Activated T-helper 1 cell treated with anti-CD3 and anti-CD28 coated beads, Interleukin-12 subunit alpha, Interleukin-12 subunit beta, Interleukin-2, Interleukin-4 antibody, amounts not matched to agents 30 ng/mL and 10 ng/mL and 1 ng/mL, durations not matched to agents 14 hours and 24 hours and 36 hours (primary cell): ENCODE data around the gene DENND6A. TPM values are rescaled to one million over a fixed set of nuclear protein-coding genes. Genes with fewer than 3 reads are reported as not detected.
"Not testable (repeated sequence)": the region's sequence is repeated elsewhere in the genome, so short reads cannot be mapped to it uniquely, and the experiment has no call there.

Experiments used
- DNase-seq: peaks from one replicate; pipeline ENCODE4 v3.0.0; 2021; ENCODE audit warnings: low spot score
- H3K27ac Mint-ChIP-seq: one replicate; pipeline ENCODE4 v1.8.0; 2021; ENCODE audit warnings: mild to moderate bottlenecking, mixed read lengths
- H3K27me3 Mint-ChIP-seq: one replicate; pipeline ENCODE4 v1.8.0; 2022; ENCODE audit warnings: mild to moderate bottlenecking, moderate library complexity, mixed read lengths; ENCODE audit not compliant: insufficient read depth
- H3K36me3 Mint-ChIP-seq: one replicate; pipeline ENCODE4 v1.8.0; 2021; ENCODE audit warnings: low read depth, mixed read lengths
- H3K4me1 Mint-ChIP-seq: one replicate; pipeline ENCODE4 v1.8.0; 2021; ENCODE audit warnings: low read depth, mixed read lengths
- H3K4me3 Mint-ChIP-seq: one replicate; pipeline ENCODE4 v1.8.0; 2021; ENCODE audit warnings: mild to moderate bottlenecking, moderate library complexity, mixed read lengths
- H3K9me3 Mint-ChIP-seq: one replicate; pipeline ENCODE4 v1.8.0; 2021; ENCODE audit warnings: mixed read lengths
- intact Hi-C: fragments of 100-400 bp; cut with micrococcal nuclease; formaldehyde crosslinking; loops from one replicate; pipeline ENCODE4 v1.15.1; 2024
- total RNA-seq: library from RNA; stranded (reverse); gene quantifications from 2 replicates; pipeline ENCODE4 v1.2.3, GENCODE V29; 2022

The DENND6A gene
- total RNA-seq, 1 donor from 2014 or later: 23.6 TPM

DNA sequence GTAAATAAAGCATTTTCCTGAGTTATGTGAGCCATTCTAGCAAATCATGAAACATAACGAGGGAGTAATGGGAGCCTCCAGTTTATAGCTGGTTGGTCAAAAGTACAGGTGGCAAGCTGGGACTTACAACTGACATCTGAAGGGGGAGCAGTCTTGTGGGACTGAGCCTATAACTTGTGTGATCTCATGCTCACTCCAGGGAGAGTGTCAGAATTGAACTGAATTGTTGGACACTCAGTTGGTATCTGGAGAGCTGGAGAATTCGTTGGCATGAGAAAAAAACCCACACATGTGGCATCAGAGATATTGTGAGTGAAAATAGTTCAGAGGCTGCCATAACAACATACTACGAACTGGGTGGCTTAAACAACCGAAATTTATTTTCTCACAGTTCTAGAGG, 22.8 kb upstream of the DENND6A start:
- no peaks in the 10 kb centered on the region for H3K36me3 Mint-ChIP-seq
- H3K4me3 Mint-ChIP-seq: no peak overlapping the region
- no peak for DNase-seq
- no peak overlapping the region for H3K27ac Mint-ChIP-seq
- no peaks in the 10 kb centered on the region for H3K4me1 Mint-ChIP-seq
- peaks cover 3% of the 10 kb centered on the region for H3K27me3 Mint-ChIP-seq
- intact Hi-C loops: no loop called here
- no peaks in the 10 kb centered on the region for H3K9me3 Mint-ChIP-seq

DNA sequence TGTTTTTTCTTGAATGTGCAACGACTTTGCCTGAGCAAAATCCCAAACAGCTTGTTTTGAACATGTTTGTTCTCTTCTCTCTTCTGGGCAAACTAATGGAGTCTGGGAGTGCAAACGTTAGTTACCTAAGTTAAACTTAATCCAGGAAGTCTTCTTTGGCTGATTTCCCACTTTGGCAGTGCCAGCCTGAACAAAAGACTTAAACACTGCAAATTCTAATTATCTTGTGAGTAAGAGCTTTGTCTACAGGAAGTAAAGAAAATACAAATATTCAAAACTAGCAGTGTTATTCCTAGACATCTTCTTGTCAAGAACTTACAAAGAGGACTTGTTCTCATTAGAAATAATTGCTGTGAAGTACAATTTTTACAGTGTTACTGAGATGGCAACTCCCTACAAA, 16.7 kb upstream of the DENND6A start:
- H3K4me1 Mint-ChIP-seq: no peaks in the 10 kb centered on the region
- no peaks in the 10 kb centered on the region for H3K36me3 Mint-ChIP-seq
- H3K4me3 Mint-ChIP-seq: no peak overlapping the region
- H3K27me3 Mint-ChIP-seq: peaks cover 13% of the 10 kb centered on the region
- H3K27ac Mint-ChIP-seq: no peak overlapping the region
- intact Hi-C loops: no loop called here
- no peak for DNase-seq
- H3K9me3 Mint-ChIP-seq: no peaks in the 10 kb centered on the region

DNA sequence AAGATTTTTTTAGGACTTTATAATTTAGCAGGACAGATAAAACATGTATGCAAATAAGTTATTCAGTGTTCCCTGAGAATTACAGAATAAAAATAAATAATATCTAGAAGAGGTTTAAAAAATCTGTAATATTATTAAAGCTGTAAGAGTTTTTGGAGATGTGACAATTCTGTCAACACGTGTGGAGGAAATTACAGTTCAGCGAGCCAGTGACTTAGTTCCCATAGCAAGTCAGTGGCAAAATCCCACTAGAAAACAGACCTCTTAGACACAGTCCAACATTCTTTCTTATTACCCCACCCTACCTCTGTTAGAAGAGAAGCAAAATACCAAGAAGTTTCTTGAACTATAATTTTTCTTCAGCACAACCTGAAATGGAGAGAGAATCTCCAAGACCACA, 16.2 kb upstream of the DENND6A start:
- no peak overlapping the region for H3K27ac Mint-ChIP-seq
- H3K4me1 Mint-ChIP-seq: no peaks in the 10 kb centered on the region
- peaks cover 13% of the 10 kb centered on the region for H3K27me3 Mint-ChIP-seq
- no peaks in the 10 kb centered on the region for H3K36me3 Mint-ChIP-seq
- no peaks in the 10 kb centered on the region for H3K9me3 Mint-ChIP-seq
- H3K4me3 Mint-ChIP-seq: no peak overlapping the region
- no peak for DNase-seq
- intact Hi-C loops: no loop called here

DNA sequence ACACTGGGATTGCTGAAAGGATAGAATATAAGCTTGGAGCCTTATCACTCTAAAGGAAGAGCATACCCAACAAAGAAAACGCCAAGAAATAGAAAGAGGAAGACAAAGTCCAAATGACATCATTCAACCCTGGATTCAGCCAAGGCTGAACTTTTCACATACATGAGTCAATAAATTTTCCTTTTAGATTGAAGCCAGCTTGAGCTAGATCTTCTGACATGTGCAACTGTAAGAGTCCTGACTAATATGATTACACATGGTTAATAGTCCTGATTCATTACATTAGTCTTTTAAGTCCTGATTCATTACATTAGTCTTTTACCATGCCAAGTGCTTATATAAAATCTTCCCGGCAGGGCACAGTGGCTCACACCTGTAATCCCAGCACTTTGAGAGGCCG, 13.6 kb upstream of the DENND6A start:
- DNase-seq: no peak
- Mint-ChIP-seq H3K4me3 (no peak overlapping the region), H3K27ac (no peak overlapping the region), H3K27me3 (peaks cover 16% of the 10 kb centered on the region), H3K36me3 (no peaks in the 10 kb centered on the region), H3K4me1 (no peaks in the 10 kb centered on the region), H3K9me3 (no peaks in the 10 kb centered on the region)
- intact Hi-C loops: no loop called here

DNA sequence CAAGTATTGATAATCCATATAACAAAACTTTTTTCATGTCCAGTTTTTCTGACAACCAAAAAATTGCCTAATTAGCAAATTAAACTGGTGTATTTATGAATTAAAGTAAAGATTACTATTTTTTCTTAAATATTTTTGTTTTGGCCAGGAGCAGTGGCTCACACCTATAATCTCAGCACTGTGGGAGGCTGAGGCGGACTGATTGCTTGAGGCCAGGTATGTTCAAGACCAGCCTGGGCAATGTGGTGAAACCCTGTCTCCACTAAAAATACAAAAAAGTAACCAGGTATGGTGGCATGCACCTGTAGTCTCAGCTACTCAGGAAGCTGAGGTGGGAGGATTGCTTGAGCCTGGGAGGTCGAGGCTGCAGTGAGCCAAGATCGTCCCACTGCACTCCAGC, 12.5 kb upstream of the DENND6A start:
- intact Hi-C loops, H3K4me1 Mint-ChIP-seq, DNase-seq, H3K9me3 Mint-ChIP-seq, H3K4me3 Mint-ChIP-seq, H3K27ac Mint-ChIP-seq, H3K36me3 Mint-ChIP-seq: not testable (repeated sequence)
- H3K27me3 Mint-ChIP-seq: peaks cover 14% of the 10 kb centered on the region

DNA sequence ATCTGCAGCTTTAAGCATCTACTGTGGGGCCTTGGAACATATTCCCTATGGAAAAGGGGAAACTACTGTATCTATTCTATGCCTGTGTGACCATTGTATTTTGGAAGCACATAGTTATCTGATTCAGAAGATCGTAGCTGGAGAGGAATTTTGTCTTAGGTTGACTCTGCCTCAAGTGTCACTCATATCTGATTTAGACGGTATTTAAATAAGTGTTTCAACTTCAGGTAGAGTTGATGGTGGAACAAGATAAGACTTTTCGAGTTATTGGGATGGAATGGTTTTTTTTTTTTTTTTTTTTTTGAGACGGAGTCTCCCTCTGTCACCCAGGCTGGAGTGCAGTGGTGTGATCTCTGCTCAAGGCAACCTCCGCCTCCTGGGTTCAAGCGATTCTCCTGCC, 8.9 kb upstream of the DENND6A start:
- no peaks in the 10 kb centered on the region for H3K4me1 Mint-ChIP-seq
- no peak overlapping the region for H3K4me3 Mint-ChIP-seq
- DNase-seq: no peak
- H3K27ac Mint-ChIP-seq: no peak overlapping the region
- peaks cover 6% of the 10 kb centered on the region for H3K27me3 Mint-ChIP-seq
- H3K9me3 Mint-ChIP-seq: no peaks in the 10 kb centered on the region
- intact Hi-C loops: no loop called here
- H3K36me3 Mint-ChIP-seq: no peaks in the 10 kb centered on the region

DNA sequence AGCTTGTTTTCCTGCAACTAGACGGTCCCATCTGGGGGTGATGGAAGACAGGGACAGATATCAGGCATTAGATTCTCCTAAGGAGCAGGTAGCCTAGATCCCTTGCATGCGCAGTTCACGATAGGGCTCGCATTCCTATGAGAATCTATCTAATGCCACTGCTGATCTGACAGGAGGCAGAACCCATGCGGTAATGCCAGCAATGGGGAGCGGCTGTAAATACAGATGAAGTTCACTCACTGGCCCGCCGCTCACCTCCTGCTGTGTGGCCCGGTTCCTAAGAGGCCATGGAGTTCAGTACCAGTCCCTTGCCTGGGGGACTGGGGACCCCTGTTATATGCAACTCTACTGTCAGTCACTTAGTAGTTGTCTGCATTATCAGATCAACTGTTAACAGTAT, 7.9 kb upstream of the DENND6A start:
- H3K27ac Mint-ChIP-seq: no peak overlapping the region
- peaks cover 6% of the 10 kb centered on the region for H3K27me3 Mint-ChIP-seq
- intact Hi-C loops: no loop called here
- no peaks in the 10 kb centered on the region for H3K36me3 Mint-ChIP-seq
- H3K4me3 Mint-ChIP-seq: no peak overlapping the region
- no peaks in the 10 kb centered on the region for H3K9me3 Mint-ChIP-seq
- DNase-seq: no peak
- H3K4me1 Mint-ChIP-seq: no peaks in the 10 kb centered on the region

DNA sequence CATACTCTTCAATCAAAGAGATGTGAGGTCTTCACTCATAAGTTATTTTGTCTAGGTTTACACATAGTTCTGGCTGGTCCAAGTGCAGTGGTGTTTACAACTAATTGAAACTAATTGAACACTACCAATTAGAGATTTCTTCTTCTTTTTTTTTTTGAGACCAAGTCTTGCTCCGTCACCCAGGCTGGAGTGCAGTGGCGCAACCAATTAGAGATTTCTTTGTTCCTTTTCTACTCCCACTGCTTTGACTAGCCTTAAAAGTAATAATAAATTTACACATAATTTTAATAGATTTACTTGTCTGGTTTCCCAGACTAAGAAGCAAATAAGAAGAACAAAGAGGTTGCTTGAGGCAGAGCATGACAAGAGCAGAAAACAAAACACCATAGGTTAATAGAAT, 6.7 kb upstream of the DENND6A start:
- no peaks in the 10 kb centered on the region for H3K36me3 Mint-ChIP-seq
- H3K4me3 Mint-ChIP-seq: no peak overlapping the region
- intact Hi-C loops: no loop called here
- H3K9me3 Mint-ChIP-seq: no peaks in the 10 kb centered on the region
- H3K4me1 Mint-ChIP-seq: no peaks in the 10 kb centered on the region
- H3K27ac Mint-ChIP-seq: no peak overlapping the region
- H3K27me3 Mint-ChIP-seq: peaks cover 6% of the 10 kb centered on the region
- DNase-seq: no peak

DNA sequence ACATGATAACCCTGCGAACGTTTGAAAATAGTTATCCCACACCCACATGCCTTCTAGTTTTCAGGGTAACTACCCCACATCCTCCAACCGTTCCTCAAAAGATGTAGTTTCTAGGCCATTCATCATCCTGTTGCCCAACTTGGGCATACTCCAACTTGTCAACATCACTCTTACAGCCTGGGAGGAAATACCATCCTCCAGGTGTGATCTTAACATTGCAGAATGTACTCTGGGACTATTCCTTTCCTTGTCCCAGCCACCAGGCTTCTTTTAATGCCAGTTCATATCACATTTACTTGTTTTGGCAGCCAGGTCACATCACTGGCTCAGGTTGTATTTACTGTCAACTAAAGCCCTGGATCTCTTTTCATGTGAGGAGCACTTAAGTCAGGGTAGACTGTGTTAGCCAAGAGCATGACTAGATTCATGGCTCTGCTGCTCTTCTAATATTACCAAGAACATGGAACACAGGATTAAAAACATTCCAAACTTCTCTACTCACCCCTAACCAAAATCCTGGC, 4.0 kb upstream of the DENND6A start:
- no peak overlapping the region for H3K4me3 Mint-ChIP-seq
- H3K36me3 Mint-ChIP-seq: no peaks in the 10 kb centered on the region
- no peaks in the 10 kb centered on the region for H3K9me3 Mint-ChIP-seq
- H3K27ac Mint-ChIP-seq: no peak overlapping the region
- H3K4me1 Mint-ChIP-seq: peaks cover 1% of the 10 kb centered on the region
- no peak for DNase-seq
- intact Hi-C loops: no loop called here
- peaks cover 3% of the 10 kb centered on the region for H3K27me3 Mint-ChIP-seq

DNA sequence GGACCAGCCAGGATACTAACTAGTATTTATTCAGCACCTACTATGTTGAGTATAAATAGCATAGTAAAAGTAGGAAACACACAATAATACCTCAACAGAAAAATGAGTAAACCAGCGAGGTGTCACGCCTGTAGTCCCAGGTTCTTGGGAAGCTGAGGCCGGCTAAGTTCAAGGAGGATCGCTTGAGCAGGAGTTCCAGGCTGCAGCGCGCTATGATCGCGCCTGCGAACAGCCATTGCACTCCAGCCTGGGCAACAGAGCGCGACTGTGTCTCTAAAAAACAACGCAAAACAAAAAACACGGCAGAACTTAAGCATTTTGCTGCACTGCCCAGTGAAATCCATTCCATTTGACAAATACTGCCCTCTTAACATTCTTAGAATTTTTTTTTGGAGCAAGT, 1.3 kb upstream of the DENND6A start:
- H3K4me3 Mint-ChIP-seq: peak overlapping the region; percentile 48
- peaks cover 3% of the 10 kb centered on the region for H3K27me3 Mint-ChIP-seq
- H3K9me3 Mint-ChIP-seq: no peaks in the 10 kb centered on the region
- peaks cover 5% of the 10 kb centered on the region for H3K36me3 Mint-ChIP-seq
- H3K4me1 Mint-ChIP-seq: peaks cover 21% of the 10 kb centered on the region
- no peak for DNase-seq
- intact Hi-C loops: loop anchor here (5.0 kb wide), 2 partner anchors 543 to 1007 kb away; partner anchors contain the start of gene ABHD6
- H3K27ac Mint-ChIP-seq: peak overlapping the region; percentile 61

DNA sequence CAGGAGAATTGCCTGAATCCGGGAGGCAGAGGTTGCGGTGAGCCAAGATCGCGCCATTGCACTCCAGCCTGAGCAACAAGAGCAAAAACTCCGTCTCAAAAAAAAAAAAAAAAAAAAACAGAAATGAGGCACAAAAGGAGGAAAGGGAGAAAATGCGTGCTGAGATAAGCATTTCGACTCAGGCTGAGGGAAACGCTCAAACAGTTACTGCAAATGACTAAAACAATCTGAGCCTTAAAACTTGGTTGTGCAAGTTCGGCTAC, 813 bp downstream of the DENND6A start:
- H3K27me3 Mint-ChIP-seq, DNase-seq, H3K9me3 Mint-ChIP-seq: not testable (repeated sequence)
- H3K4me1 Mint-ChIP-seq: peaks cover 34% of the 10 kb centered on the region
- peak overlapping the region; percentile 91 for H3K27ac Mint-ChIP-seq
- peak overlapping the region; percentile 91 for H3K4me3 Mint-ChIP-seq
- intact Hi-C loops: loop anchor here (1.0 to 5.0 kb wide), 5 partner anchors 136 to 1005 kb away; partner anchors contain the start of genes ABHD6, APPL1, HTD2 and PDE12
- H3K36me3 Mint-ChIP-seq: peaks cover 12% of the 10 kb centered on the region

DNA sequence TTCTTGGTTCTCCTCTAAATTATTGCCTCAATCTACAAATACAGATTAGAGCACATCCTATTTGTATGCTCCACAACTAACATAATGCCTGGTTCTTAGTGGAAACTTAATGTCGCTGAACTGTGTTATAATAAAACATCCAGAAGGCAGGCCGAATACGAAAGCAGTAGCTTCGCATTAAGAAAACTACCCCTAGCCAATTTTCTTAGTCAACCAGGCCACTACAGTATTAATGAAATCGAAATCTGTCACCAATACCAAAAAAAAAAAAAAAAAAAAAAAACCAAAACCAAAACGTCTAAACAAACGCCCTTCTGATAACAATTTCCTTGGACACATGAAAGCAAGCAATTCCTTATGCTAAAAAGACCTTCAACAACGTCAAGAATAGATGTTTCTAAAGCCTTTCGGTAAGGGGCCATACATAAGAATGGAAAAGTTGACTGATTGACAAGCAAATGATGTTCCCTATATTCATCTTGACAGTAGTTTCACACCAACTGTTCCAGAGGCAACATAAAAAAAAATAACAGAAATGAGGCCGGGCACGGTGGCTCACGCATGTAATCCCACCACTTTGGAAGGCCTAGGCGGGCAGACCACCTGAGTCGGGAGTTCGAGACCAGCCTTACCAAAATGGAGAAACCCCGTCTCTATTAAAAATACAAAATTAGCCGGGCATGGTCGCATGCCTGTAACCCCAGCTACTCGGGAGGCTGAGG, 1.3 kb downstream of the DENND6A start:
- DNase-seq: no peak
- intact Hi-C loops: loop anchor here (1.0 to 5.0 kb wide), 5 partner anchors 135 to 1004 kb away; partner anchors contain the start of genes ABHD6, APPL1, HTD2 and PDE12
- Mint-ChIP-seq H3K27me3 (no peaks in the 10 kb centered on the region), H3K9me3 (no peaks in the 10 kb centered on the region), H3K36me3 (peaks cover 13% of the 10 kb centered on the region), H3K4me1 (peaks cover 39% of the 10 kb centered on the region), H3K4me3 (peak overlapping the region; percentile 91), H3K27ac (peak overlapping the region; percentile 91)

DNA sequence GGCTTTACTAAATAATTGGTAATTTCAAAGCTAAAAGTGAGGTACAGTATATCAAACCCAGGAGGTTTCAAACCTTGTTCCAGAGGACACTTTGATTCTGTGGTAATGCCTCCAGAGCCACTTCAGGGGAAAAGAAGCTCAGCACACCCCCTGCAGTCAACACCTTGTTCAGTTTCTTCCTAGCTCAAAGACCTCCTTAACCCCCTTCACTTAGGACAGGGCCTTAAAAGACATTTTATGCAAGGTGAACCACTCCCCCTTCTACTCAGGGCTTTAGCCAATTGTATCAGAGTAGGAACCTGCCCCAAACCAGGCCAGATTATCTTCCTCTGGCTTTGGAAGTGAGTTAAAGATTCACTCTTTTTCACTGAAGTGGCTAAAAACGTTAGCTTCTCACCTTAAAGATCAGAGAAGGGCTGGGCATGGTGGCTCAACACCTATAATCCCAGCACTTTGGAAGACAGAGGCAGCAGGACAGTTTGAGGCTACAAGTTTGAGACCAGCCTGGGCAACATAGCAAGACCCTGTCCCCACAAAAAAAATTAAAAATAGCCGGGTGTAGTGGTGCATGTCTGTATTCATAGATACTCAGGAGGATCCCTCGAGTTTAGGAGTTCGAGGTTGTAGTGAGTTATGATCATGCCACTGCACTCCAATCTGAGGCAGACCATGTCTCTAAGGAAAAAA, 3.4 kb downstream of the DENND6A start:
- no peaks in the 10 kb centered on the region for H3K27me3 Mint-ChIP-seq
- no peak for DNase-seq
- H3K27ac Mint-ChIP-seq: no peak overlapping the region
- no peaks in the 10 kb centered on the region for H3K9me3 Mint-ChIP-seq
- intact Hi-C loops: loop anchor here (5.0 kb wide), 2 partner anchors 548 to 1002 kb away; partner anchors contain the start of gene ABHD6
- peaks cover 13% of the 10 kb centered on the region for H3K36me3 Mint-ChIP-seq
- peaks cover 43% of the 10 kb centered on the region for H3K4me1 Mint-ChIP-seq
- peak overlapping the region; percentile 19 for H3K4me3 Mint-ChIP-seq
